IMR-90 (cell line): ENCODE data around the gene CYSTM1. TPM values are rescaled to one million over a fixed set of nuclear protein-coding genes. Genes with fewer than 3 reads are reported as not detected.

Experiments used
- ATAC-seq: fragments of 200-7000 bp; cut with Tn5 transposase; 2 replicates; pipeline ENCODE4 v1.9.1; 2020; ENCODE audit warnings: low read depth, mild to moderate bottlenecking, moderate library complexity
- BruUV-seq: library from RNA; stranded (reverse); fragments of 400-500 nt; replicated peaks from 2 replicates; lab custom pipeline; 2021; lab: Mats Ljungman, UMichigan
- CTCF ChIA-PET: fragments of 300-600 bp; formaldehyde crosslinking; extraction: SDS; loops from one replicate; lab custom pipeline; 2021; ENCODE audit warnings: antibody characterized with exemption; lab: Yijun Ruan, JAX
- POLR2A ChIA-PET: fragments of 300-600 bp; sonication (Branson Sonifier 250); formaldehyde crosslinking; loops from one replicate; lab custom pipeline; 2022; ENCODE audit warnings: antibody characterized with exemption; ENCODE audit not compliant: unreplicated experiment; lab: Charles Lee
- DNase-seq: peaks from one replicate; pipeline ENCODE4 v3.0.0; 2013
- H2AFZ ChIP-seq: replicated peaks from 2 replicates; pipeline ENCODE3; 2013; ENCODE audit warnings: low read length, mild to moderate bottlenecking; ENCODE audit not compliant: poor library complexity
- H2AK5ac ChIP-seq: 2 replicates; pipeline ENCODE4 v1.6.1; 2013; ENCODE audit warnings: low read depth, low read length, inconsistent platforms
- H2AK9ac ChIP-seq: replicated peaks from 2 replicates; pipeline ENCODE3; 2013; ENCODE audit warnings: mild to moderate bottlenecking, low read depth, low read length, moderate library complexity; ENCODE audit not compliant: poor library complexity
- H2BK120ac ChIP-seq: 2 replicates; pipeline ENCODE4 v1.6.1; 2013; ENCODE audit warnings: low read depth, low read length, inconsistent platforms
- H2BK15ac ChIP-seq: 3 replicates; pipeline ENCODE4 v1.6.1; 2013; ENCODE audit warnings: low read depth, low read length, inconsistent platforms
- H2BK20ac ChIP-seq: 2 replicates; pipeline ENCODE4 v1.6.1; 2013; ENCODE audit warnings: low read depth, mild to moderate bottlenecking, inconsistent platforms, low read length, moderate library complexity
- H2BK5ac ChIP-seq: 2 replicates; pipeline ENCODE4 v1.6.1; 2013; ENCODE audit warnings: mild to moderate bottlenecking, low read depth, low read length, inconsistent platforms; ENCODE audit not compliant: poor library complexity, severe bottlenecking
- H3K14ac ChIP-seq: replicated peaks from 2 replicates; pipeline ENCODE4 v1.6.1; 2013; ENCODE audit warnings: low read depth, low read length, inconsistent platforms
- H3K18ac ChIP-seq: 2 replicates; pipeline ENCODE4 v1.6.1; 2013; ENCODE audit warnings: low read depth, low read length, control low read depth
- H3K23ac ChIP-seq: 2 replicates; pipeline ENCODE4 v1.6.1; 2013; ENCODE audit warnings: low read depth, low read length, inconsistent platforms
- H3K27ac ChIP-seq: 2 replicates; pipeline ENCODE4 v1.5.1; 2013; ENCODE audit warnings: mild to moderate bottlenecking, control low read depth, low read length; ENCODE audit not compliant: insufficient read depth
- H3K27me3 ChIP-seq: 2 replicates; pipeline ENCODE4 v1.6.1; 2013; ENCODE audit warnings: low read length; ENCODE audit not compliant: control insufficient read depth, insufficient read depth
- H3K36me3 ChIP-seq: 2 replicates; pipeline ENCODE4 v1.6.1; 2013; ENCODE audit warnings: low read length, mixed read lengths; ENCODE audit not compliant: control insufficient read depth, insufficient read depth
- H3K4ac ChIP-seq: 2 replicates; pipeline ENCODE4 v1.6.1; 2013; ENCODE audit warnings: low read depth, low read length, inconsistent platforms
- H3K4me1 ChIP-seq: 2 replicates; pipeline ENCODE4 v1.6.1; 2013; ENCODE audit warnings: low read length, mixed read lengths; ENCODE audit not compliant: control insufficient read depth, insufficient read depth
- H3K4me2 ChIP-seq: 2 replicates; pipeline ENCODE4 v1.6.1; 2013; ENCODE audit warnings: low read depth, mild to moderate bottlenecking, control low read depth, low read length, moderate library complexity
- H3K4me3 ChIP-seq: 2 replicates; pipeline ENCODE4 v1.5.1; 2013; ENCODE audit warnings: low read depth, mild to moderate bottlenecking, control low read depth, low read length, moderate library complexity; ENCODE audit not compliant: insufficient read depth
- H3K56ac ChIP-seq: 2 replicates; pipeline ENCODE4 v1.6.1; 2013; ENCODE audit warnings: low read length, inconsistent platforms; ENCODE audit not compliant: insufficient read depth; ENCODE audit errors: extremely low read depth
- H3K79me1 ChIP-seq, 2 experiments: 2 replicates each; pipeline ENCODE4 v1.6.1; 2013; ENCODE audit warnings: low read length in 2 of 2, inconsistent platforms in 1 of 2, low read depth in 1 of 2
- H3K9ac ChIP-seq: 2 replicates; pipeline ENCODE4 v1.6.1; 2013; ENCODE audit warnings: low read depth, low read length, control low read depth
- H3K9me1 ChIP-seq: 2 replicates; pipeline ENCODE4 v1.6.1; 2013; ENCODE audit warnings: low read length, inconsistent platforms; ENCODE audit not compliant: insufficient read depth
- H3K9me3 ChIP-seq: 2 replicates; pipeline ENCODE4 v1.6.1; 2013; ENCODE audit warnings: low read length; ENCODE audit not compliant: control insufficient read depth, insufficient read depth
- H4K20me1 ChIP-seq: 2 replicates; pipeline ENCODE4 v1.6.1; 2013; ENCODE audit warnings: low read length, inconsistent platforms; ENCODE audit not compliant: insufficient read depth
- H4K5ac ChIP-seq: 2 replicates; pipeline ENCODE4 v1.6.1; 2013; ENCODE audit warnings: mild to moderate bottlenecking, low read depth, low read length, control low read depth
- H4K8ac ChIP-seq, 2 experiments: 2 replicates each; pipeline ENCODE4 v1.6.1; 2013; ENCODE audit warnings: low read depth in 2 of 2, low read length in 2 of 2, control low read depth in 1 of 2, inconsistent platforms in 1 of 2
- H4K91ac ChIP-seq: 2 replicates; pipeline ENCODE4 v1.6.1; 2013; ENCODE audit warnings: low read depth, low read length, inconsistent platforms; ENCODE audit not compliant: insufficient read depth
- BHLHE40 ChIP-seq: fragments of 150-350 bp; IDR thresholded peaks from 2 replicates; pipeline ENCODE4 v1.6.1; 2016; ENCODE audit warnings: mild to moderate bottlenecking, low read depth, low read length
- CEBPB ChIP-seq: IDR thresholded peaks from 2 replicates; pipeline ENCODE4 v1.6.1; 2012; ENCODE audit warnings: low read depth, low read length, improper control_type of control experiment
- CHD1 ChIP-seq: IDR thresholded peaks from 2 replicates; pipeline ENCODE4 v1.6.1; 2012; ENCODE audit warnings: low read depth, low read length, improper control_type of control experiment
- FOS ChIP-seq: fragments of 150-350 bp; IDR thresholded peaks from 2 replicates; pipeline ENCODE4 v1.6.1; 2016; ENCODE audit warnings: low read depth, low read length
- MAFK ChIP-seq: IDR thresholded peaks from 2 replicates; pipeline ENCODE4 v1.6.1; 2012; ENCODE audit warnings: low read depth, low read length, improper control_type of control experiment
- MAZ ChIP-seq: IDR thresholded peaks from 2 replicates; pipeline ENCODE4 v1.6.1; 2012; ENCODE audit warnings: low read depth, mild to moderate bottlenecking, low read length, improper control_type of control experiment, moderate library complexity, borderline replicate concordance
- MXI1 ChIP-seq: IDR thresholded peaks from 2 replicates; pipeline ENCODE4 v1.6.1; 2012; ENCODE audit warnings: low read depth, mild to moderate bottlenecking, low read length, moderate library complexity, borderline replicate concordance
- POLR2A ChIP-seq: IDR thresholded peaks from 2 replicates; pipeline ENCODE4 v1.6.1; 2012; ENCODE audit warnings: mild to moderate bottlenecking, low read depth, low read length
- RAD21 ChIP-seq: IDR thresholded peaks from 2 replicates; pipeline ENCODE4 v1.6.1; 2012; ENCODE audit warnings: low read length, improper control_type of control experiment
- RFX5 ChIP-seq: IDR thresholded peaks from 2 replicates; pipeline ENCODE4 v1.8.0; 2012; ENCODE audit warnings: low read depth, mild to moderate bottlenecking, low read length, moderate library complexity
- SMC3 ChIP-seq: fragments of 150-350 bp; IDR thresholded peaks from 2 replicates; pipeline ENCODE4 v1.6.1; 2016; ENCODE audit warnings: low read depth, mild to moderate bottlenecking, antibody characterized with exemption, low read length, moderate library complexity
- whole genome bisulfite sequencing, 2 experiments: methylation state at CpG; one replicate each; pipeline versions ENCODE4 v1.1.5 to v1.1.7; 2013; ENCODE audit warnings: missing lambda C conversion rate in 2 of 2; ENCODE audit not compliant: insufficient read length in 1 of 2; ENCODE audit errors: extremely low coverage in 2 of 2; 5-methylcytosine and 5-hydroxymethylcytosine counted together
- dilution Hi-C: fragments of 300-500 bp; cut with HindIII; formaldehyde crosslinking; loops from one replicate; pipeline ENCODE4 v1.14.3; 2018; ENCODE audit warnings: low sequenced_read_pairs; ENCODE audit not compliant: unreplicated experiment
- in situ Hi-C: fragments of 300-500 bp; cut with MboI; formaldehyde crosslinking; loops from 3 replicates; pipeline ENCODE4 v1.14.3; 2019; ENCODE audit warnings: low sequenced_read_pairs, inconsistent platforms, mixed read lengths
- intact Hi-C: fragments of 100-400 bp; cut with micrococcal nuclease; formaldehyde crosslinking; loops from 2 replicates; pipeline ENCODE4 v1.10.0; 2022
- polyA plus RNA-seq, 3 experiments: library from polyadenylated mRNA; depleted of rRNA; stranded (reverse); fragments of >200 nt; gene quantifications; 2 replicates each; pipeline ENCODE4 v1.2.3, GENCODE V29; 2012; ENCODE audit warnings: low replicate concordance in 1 of 3
- total RNA-seq: library from RNA; depleted of rRNA; stranded (reverse); fragments of >200 nt; gene quantifications from 2 replicates; pipeline ENCODE4 v1.2.3, GENCODE V29; 2012
- TF ChIP-seq, protein P1 (sequence below): fragments of 150-350 bp; IDR thresholded peaks from 2 replicates; pipeline ENCODE4 v1.6.1; 2016; ENCODE audit warnings: low read depth, mild to moderate bottlenecking, low read length, moderate library complexity, borderline replicate concordance
- TF ChIP-seq, protein P2 (sequence below): conservative IDR thresholded peaks from 2 replicates; pipeline ENCODE4 v1.5.1; 2012; ENCODE audit warnings: mild to moderate bottlenecking, low read depth, low read length, improper control_type of control experiment
- TF ChIP-seq, protein P3 (sequence below): fragments of 150-350 bp; IDR thresholded peaks from 2 replicates; pipeline ENCODE4 v1.6.1; 2017; ENCODE audit warnings: mild to moderate bottlenecking, antibody characterized with exemption, low read length, low read depth

The CYSTM1 gene
- total and polyA plus RNA-seq, 2 of the 4 experiments (the other 2 are of a cell fraction) = 7.3 to 15.0 TPM

DNA sequence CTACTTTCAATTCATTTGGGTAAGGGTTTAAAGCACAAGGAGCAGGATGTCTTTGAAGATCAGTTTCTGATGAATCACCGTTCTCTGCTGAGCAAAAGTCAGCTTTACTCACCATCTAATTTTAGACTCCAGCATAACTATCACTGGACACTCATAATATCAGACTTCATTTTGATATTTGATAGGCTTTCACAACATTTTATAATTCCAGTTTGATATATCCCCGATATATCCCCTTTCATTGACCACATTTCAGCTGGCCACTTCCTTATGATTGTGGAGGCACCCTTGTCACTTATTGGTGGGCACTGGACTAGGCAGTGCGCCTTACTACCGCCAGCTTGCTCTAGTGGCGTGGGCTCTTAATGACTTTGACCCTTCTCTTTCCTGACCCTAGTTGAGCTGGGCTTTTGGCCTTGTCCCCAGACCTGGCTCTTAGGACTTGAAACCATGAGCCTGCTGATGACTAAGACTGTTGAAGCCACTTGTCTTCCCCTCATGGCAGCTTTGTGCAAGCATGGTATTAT is 46.8 kb downstream of the CYSTM1 start (continued):
- no peak for TF ChIP-seq MAZ
- no peak for TF ChIP-seq POLR2A

DNA sequence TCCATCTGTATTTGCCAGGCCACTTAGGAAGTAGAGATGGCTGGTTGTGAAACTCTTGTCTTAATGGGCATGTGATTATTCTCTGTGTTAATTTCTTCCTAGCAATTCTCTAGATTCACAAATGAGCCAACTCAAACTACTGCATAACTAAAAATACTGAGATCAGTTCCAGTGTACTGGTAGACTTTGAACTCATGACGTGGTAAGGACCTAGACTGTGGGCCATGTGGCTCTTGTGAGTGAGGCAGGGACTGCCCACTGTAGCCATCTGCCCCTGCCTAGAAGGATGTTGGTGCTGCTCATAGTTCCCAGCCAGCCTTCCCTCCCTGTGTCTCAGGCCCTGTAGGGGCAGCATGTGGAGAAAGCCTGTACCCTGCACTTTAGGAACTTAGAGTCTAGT is 47.4 kb downstream of the CYSTM1 start:
- peaks cover 27% of the 10 kb centered on the region for H3K9me1 ChIP-seq
- H3K9me3 ChIP-seq = no peaks in the 10 kb centered on the region
- H3K4me2 ChIP-seq = no peak overlapping the region
- H4K20me1 ChIP-seq = peaks cover 11% of the 10 kb centered on the region
- H2AK5ac ChIP-seq = peak overlapping the region; percentile 94; the same call in 1 of the 2 replicates
- WGBS, 2 experiments = no CpG with 5 or more reads among the region's 1 CpG
- H3K14ac ChIP-seq = peak overlapping the region; percentile 92
- peak overlapping the region; percentile 76 for H2AFZ ChIP-seq
- peaks cover 0 to 13% of the 10 kb centered on the region in 2 experiments; a peak in 2 of 4 replicates for H3K79me1 ChIP-seq
- H3K23ac ChIP-seq = no peak overlapping the region
- ChIA-PET POLR2A (no interaction called here), CTCF (interaction anchor here (0.8 kb wide), 1 partner anchor 129 kb away, joined by 5 read pairs; no protein-coding TSS in a partner anchor)
- dilution Hi-C loops = no loop called here
- H3K9ac ChIP-seq = no peak overlapping the region
- no peaks in the 10 kb centered on the region for H3K36me3 ChIP-seq
- no peak overlapping the region for H3K27ac ChIP-seq
- peak overlapping the region; percentile 66 for H2BK5ac ChIP-seq
- intact Hi-C loops = loop anchor here (5.0 kb wide), 1 partner anchor 40 kb away; no protein-coding TSS in a partner anchor
- H3K4me1 ChIP-seq = peaks cover 12% of the 10 kb centered on the region
- H2BK15ac ChIP-seq = peak overlapping the region; percentile 70; the same call in 2 of the 3 replicates
- no peak overlapping the region for H4K5ac ChIP-seq
- H3K4me3 ChIP-seq = no peak overlapping the region
- DNase-seq (no peak), ATAC-seq (no peak)
- in situ Hi-C loops = no loop called here
- H2BK120ac ChIP-seq = peak overlapping the region; percentile 84
- H3K4ac ChIP-seq = peak overlapping the region; percentile 86
- H4K8ac ChIP-seq = no peak overlapping the region; a peak in 1 of 4 replicates
- H3K27me3 ChIP-seq = no peaks in the 10 kb centered on the region
- BruUV-seq = no TSS peak
- H3K56ac ChIP-seq = no peak overlapping the region; the same call in 1 of the 2 replicates
- H3K18ac ChIP-seq = no peak overlapping the region
- H4K91ac ChIP-seq = no peak overlapping the region
- H2AK9ac ChIP-seq = peak overlapping the region; percentile 87
- peak overlapping the region; percentile 66 for H2BK20ac ChIP-seq
- TF ChIP-seq RAD21 (no peak), POLR2A (no peak), FOS (no peak), MXI1 (no peak), CEBPB (no peak), BHLHE40 (no peak), MAFK (no peak), RFX5 (no peak), MAZ (no peak), SMC3 (no peak), CHD1 (no peak)
- TF ChIP-seq, protein P1, sequence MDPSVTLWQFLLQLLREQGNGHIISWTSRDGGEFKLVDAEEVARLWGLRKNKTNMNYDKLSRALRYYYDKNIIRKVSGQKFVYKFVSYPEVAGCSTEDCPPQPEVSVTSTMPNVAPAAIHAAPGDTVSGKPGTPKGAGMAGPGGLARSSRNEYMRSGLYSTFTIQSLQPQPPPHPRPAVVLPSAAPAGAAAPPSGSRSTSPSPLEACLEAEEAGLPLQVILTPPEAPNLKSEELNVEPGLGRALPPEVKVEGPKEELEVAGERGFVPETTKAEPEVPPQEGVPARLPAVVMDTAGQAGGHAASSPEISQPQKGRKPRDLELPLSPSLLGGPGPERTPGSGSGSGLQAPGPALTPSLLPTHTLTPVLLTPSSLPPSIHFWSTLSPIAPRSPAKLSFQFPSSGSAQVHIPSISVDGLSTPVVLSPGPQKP = no peak
- TF ChIP-seq, protein P2, sequence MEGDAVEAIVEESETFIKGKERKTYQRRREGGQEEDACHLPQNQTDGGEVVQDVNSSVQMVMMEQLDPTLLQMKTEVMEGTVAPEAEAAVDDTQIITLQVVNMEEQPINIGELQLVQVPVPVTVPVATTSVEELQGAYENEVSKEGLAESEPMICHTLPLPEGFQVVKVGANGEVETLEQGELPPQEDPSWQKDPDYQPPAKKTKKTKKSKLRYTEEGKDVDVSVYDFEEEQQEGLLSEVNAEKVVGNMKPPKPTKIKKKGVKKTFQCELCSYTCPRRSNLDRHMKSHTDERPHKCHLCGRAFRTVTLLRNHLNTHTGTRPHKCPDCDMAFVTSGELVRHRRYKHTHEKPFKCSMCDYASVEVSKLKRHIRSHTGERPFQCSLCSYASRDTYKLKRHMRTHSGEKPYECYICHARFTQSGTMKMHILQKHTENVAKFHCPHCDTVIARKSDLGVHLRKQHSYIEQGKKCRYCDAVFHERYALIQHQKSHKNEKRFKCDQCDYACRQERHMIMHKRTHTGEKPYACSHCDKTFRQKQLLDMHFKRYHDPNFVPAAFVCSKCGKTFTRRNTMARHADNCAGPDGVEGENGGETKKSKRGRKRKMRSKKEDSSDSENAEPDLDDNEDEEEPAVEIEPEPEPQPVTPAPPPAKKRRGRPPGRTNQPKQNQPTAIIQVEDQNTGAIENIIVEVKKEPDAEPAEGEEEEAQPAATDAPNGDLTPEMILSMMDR = no peak
- TF ChIP-seq, protein P3, sequence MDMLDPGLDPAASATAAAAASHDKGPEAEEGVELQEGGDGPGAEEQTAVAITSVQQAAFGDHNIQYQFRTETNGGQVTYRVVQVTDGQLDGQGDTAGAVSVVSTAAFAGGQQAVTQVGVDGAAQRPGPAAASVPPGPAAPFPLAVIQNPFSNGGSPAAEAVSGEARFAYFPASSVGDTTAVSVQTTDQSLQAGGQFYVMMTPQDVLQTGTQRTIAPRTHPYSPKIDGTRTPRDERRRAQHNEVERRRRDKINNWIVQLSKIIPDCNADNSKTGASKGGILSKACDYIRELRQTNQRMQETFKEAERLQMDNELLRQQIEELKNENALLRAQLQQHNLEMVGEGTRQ = no peak
